Subcutaneous adipose tissue (tissue), 4 donors: ENCODE data around the gene C11orf98. TPM values are rescaled to one million over a fixed set of nuclear protein-coding genes. Genes with fewer than 3 reads are reported as not detected.

ENCODE experiments used
- CTCF ChIP-seq: fragments of 450-650 bp; IDR thresholded peaks from one replicate; pipeline ENCODE4 v1.5.1; 2016; ENCODE audit warnings: low read depth, mild to moderate bottlenecking, control low read depth, antibody characterized with exemption, moderate library complexity
- total RNA-seq, 4 donors: library from RNA; depleted of rRNA; stranded (reverse); fragments of >200 nt; gene quantifications; one replicate each; pipeline ENCODE4 v1.1.0, GENCODE V29; 2016

The C11orf98 gene
- total RNA-seq, 4 donors from 2014 or later = 13.7 to 47.1 (median 35.9) TPM

- TF ChIP-seq CTCF = no peak
Observed at GRCh38 chr11:62669420-62670161, 4.6 kb upstream of the C11orf98 start.

- no peak for TF ChIP-seq CTCF
Observed at GRCh38 chr11:62667460-62667859, 2.5 kb upstream of the C11orf98 start.

GRCh38 chr11:62666259-62666926 is 1.4 kb upstream of the C11orf98 start:
- TF ChIP-seq CTCF = no peak

GRCh38 chr11:62665599-62666258 is 719 bp upstream of the C11orf98 start:
- no peak for TF ChIP-seq CTCF

GRCh38 chr11:62664405-62665074 is 470 bp downstream of the C11orf98 start:
- no peak for TF ChIP-seq CTCF

- no peak for TF ChIP-seq CTCF
Observed at GRCh38 chr11:62656796-62657429, 8.1 kb downstream of the C11orf98 start.
